A549 (cell line): ENCODE results near the gene GREB1.

Experiments
- CTCF ChIP-seq: fragments of >200 bp; sonication (Bioruptor Twin); formaldehyde crosslinking; IDR thresholded peaks from 3 replicates; pipeline ENCODE4 v1.5.1; 2016
- HOXB5 ChIP-seq: fragments of 250-450 bp; sonication (Bioruptor Pico); IDR thresholded peaks from 2 replicates; pipeline ENCODE4 v1.5.0; 2020; ENCODE audit warnings: mild to moderate bottlenecking, moderate library complexity
- MAX ChIP-seq: IDR thresholded peaks from 2 replicates; pipeline ENCODE4 v1.6.1; 2012
- POLR2A ChIP-seq: IDR thresholded peaks from 2 replicates; pipeline ENCODE4 v1.6.1; 2012; ENCODE audit warnings: mild to moderate bottlenecking, low read length
- RARB ChIP-seq: fragments of 250-450 bp; sonication (Bioruptor Pico); IDR thresholded peaks from 2 replicates; pipeline ENCODE4 v1.8.0; 2021; ENCODE audit warnings: mild to moderate bottlenecking, moderate library complexity
- SMC3 ChIP-seq: fragments of >200 bp; sonication (Bioruptor Twin); formaldehyde crosslinking; IDR thresholded peaks from 3 replicates; pipeline ENCODE4 v1.6.1; 2018; ENCODE audit warnings: inconsistent platforms
- USF2 ChIP-seq: fragments of 450-650 bp; IDR thresholded peaks from 2 replicates; pipeline ENCODE4 v1.6.1; 2014; ENCODE audit warnings: antibody characterized with exemption

- TF ChIP-seq SMC3 (no peak), POLR2A (no peak), RARB (no peak), CTCF (no peak), HOXB5 (CRISPR knock-in tag) (no peak), MAX (no peak), USF2 (no peak)
These were observed 100.7 kb downstream of the GREB1 start for GRCh38 chr2:11634584-11634983.
